Activated CD4-positive, alpha-beta memory T cell treated with anti-CD3 and anti-CD28 coated beads for 36 hours (primary cell): ENCODE measurements around the gene SLC16A12. TPM values are rescaled to one million over a fixed set of nuclear protein-coding genes. Genes with fewer than 3 reads are reported as not detected.

ENCODE experiments used
- CTCF ChIA-PET: fragments of 350-600 bp; sonication (Branson Sonifier 250); formaldehyde crosslinking; loops from one replicate; lab custom pipeline; 2021; ENCODE audit warnings: antibody characterized with exemption, inconsistent platforms; lab: Charles Lee
- POLR2A ChIA-PET: fragments of 350-600 bp; sonication (Branson Sonifier 250); formaldehyde crosslinking; loops from one replicate; lab custom pipeline; 2021; ENCODE audit warnings: antibody characterized with exemption; lab: Charles Lee
- DNase-seq: peaks from one replicate; pipeline ENCODE4 v3.0.0-alpha.2; 2020
- H3K27ac Mint-ChIP-seq: one replicate; pipeline ENCODE4 v1.8.0; 2021; ENCODE audit warnings: mixed read lengths
- H3K27me3 Mint-ChIP-seq: one replicate; pipeline ENCODE4 v1.8.0; 2021; ENCODE audit warnings: mixed read lengths
- H3K36me3 Mint-ChIP-seq: one replicate; pipeline ENCODE4 v1.8.0; 2021; ENCODE audit warnings: mixed read lengths
- H3K4me1 Mint-ChIP-seq: one replicate; pipeline ENCODE4 v1.8.0; 2021; ENCODE audit warnings: low read depth, mixed read lengths
- H3K4me3 Mint-ChIP-seq: one replicate; pipeline ENCODE4 v1.8.0; 2021; ENCODE audit warnings: mild to moderate bottlenecking, mixed read lengths
- H3K9me3 Mint-ChIP-seq: one replicate; pipeline ENCODE4 v1.8.0; 2021; ENCODE audit warnings: mixed read lengths
- intact Hi-C: fragments of 100-400 bp; cut with micrococcal nuclease; formaldehyde crosslinking; loops from one replicate; pipeline ENCODE4 v1.15.1; 2023
- total RNA-seq, 2 experiments: library from RNA; stranded (reverse); gene quantifications; one replicate each; pipeline ENCODE4 v1.2.3, GENCODE V29; 2021

The SLC16A12 gene, protein sequence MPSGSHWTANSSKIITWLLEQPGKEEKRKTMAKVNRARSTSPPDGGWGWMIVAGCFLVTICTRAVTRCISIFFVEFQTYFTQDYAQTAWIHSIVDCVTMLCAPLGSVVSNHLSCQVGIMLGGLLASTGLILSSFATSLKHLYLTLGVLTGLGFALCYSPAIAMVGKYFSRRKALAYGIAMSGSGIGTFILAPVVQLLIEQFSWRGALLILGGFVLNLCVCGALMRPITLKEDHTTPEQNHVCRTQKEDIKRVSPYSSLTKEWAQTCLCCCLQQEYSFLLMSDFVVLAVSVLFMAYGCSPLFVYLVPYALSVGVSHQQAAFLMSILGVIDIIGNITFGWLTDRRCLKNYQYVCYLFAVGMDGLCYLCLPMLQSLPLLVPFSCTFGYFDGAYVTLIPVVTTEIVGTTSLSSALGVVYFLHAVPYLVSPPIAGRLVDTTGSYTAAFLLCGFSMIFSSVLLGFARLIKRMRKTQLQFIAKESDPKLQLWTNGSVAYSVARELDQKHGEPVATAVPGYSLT
- not detected for total RNA-seq

DNA sequence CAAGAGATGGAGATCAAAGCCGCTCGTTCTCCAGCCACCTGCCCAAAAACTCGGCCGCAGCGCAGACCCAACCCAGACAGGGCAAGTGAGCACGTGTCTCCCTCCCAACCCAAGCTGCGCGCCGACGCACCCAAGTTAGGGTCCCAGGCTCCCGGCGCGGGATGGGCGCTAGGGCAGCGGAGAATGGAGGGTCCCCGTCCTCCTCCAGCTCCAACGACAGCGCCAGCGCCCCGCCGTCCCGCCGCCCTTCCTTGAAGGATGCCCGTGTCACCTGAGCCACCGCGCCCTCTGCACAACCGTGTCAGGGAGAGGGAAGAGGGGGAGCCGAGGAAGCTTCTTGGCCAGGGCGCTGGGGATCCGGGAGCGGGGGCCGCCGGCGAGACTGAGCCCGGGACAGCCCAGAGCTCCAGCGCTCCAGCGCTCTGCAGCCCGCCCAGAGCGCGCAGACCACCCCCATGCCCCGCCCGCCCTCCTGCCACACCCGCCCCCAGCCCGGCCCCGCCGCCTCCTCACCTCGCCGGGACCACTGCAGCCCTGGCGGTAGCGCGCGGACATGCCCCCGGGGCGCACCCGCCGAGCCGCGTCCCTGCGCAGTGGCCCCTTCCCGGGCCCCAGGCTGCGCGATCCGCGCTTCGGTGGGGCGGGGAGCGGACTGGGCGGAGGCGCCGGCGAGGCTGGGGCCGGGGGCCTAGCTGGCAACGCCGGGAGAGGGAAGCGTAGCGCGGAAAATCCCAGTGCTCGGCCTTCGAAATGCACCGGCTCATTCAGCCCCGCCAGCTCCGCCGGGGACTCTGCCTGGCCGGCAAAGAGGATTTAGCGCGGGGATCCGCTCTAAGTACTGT is at the start of gene SLC16A12:
SLC16A12 (minus strand) TSS at position 424 of the 842 bp plus-strand sequence. CDS start 73,016 bp downstream, outside the sequence.
- ChIA-PET CTCF (interaction anchor here (0.9 kb wide), 1 partner anchor 30 kb away, joined by 3 read pairs; no protein-coding TSS in a partner anchor), POLR2A (no interaction called here)
- intact Hi-C loops = no loop called here

DNA sequence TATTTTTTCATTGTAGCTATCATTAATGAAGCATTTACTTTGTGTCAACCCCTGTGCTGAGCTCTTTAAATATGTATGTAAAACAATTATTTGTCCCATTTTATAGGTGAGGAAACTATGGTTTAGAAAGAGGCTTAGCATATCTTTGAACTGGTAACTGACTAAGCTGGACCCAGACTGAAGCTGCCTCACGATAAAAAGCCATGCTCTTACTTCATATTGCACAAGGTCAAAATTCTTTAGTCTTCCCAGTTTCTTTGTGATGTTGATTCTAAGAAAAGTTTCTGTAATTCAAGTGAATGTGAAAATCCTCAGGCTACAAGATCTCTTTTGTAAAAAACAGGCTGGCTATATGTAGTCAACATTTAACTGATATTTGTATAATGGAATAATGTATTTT is 46.6 kb upstream of the SLC16A12 start:
- H3K36me3 Mint-ChIP-seq = no peaks in the 10 kb centered on the region
- no peaks in the 10 kb centered on the region for H3K27me3 Mint-ChIP-seq
- no peaks in the 10 kb centered on the region for H3K9me3 Mint-ChIP-seq
- DNase-seq = no peak
- ChIA-PET POLR2A (no interaction called here), CTCF (no interaction called here)
- H3K27ac Mint-ChIP-seq = no peak overlapping the region
- H3K4me3 Mint-ChIP-seq = no peak overlapping the region
- intact Hi-C loops = no loop called here
- H3K4me1 Mint-ChIP-seq = no peaks in the 10 kb centered on the region

More for the DNA sequence above, at the start of gene SLC16A12:
- no peaks in the 10 kb centered on the region for H3K9me3 Mint-ChIP-seq
- H3K27ac Mint-ChIP-seq = no peak within 1 kb of the TSS
- H3K36me3 Mint-ChIP-seq = no peaks in the 10 kb centered on the region
- peaks cover 52% of the 10 kb centered on the region for H3K27me3 Mint-ChIP-seq
- peaks cover 10% of the 10 kb centered on the region for H3K4me1 Mint-ChIP-seq
- DNase-seq = no peak
- peak within 1 kb of the TSS; percentile 11 for H3K4me3 Mint-ChIP-seq

DNA sequence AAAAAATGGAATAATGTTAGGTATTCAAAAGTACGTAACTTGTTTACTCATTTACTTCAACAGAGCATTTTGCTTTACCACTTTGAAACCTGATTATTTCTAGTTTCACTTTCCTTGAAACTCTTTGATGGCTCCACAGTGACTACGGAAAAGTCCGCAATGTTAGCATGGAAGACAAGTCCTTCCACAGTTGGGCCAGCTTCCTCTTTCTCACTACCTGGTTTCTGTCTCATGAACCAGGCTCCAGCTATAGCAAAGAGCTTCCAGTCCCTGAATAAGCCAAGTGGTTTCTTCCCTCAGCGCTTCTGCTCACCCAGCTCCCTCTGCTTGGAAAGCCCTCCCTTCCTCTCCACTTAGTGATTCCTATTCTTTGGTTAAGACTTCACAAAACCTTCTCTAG is 44.8 kb upstream of the SLC16A12 start:
- Mint-ChIP-seq H3K4me3 (no peak overlapping the region), H3K36me3 (no peaks in the 10 kb centered on the region), H3K27me3 (no peaks in the 10 kb centered on the region), H3K4me1 (no peaks in the 10 kb centered on the region), H3K27ac (no peak overlapping the region), H3K9me3 (no peaks in the 10 kb centered on the region)
- ChIA-PET POLR2A (interaction anchor here (1.1 kb wide), 1 partner anchor 121 kb away, joined by 3 read pairs; the partner anchor contains the start of gene KIF20B), CTCF (no interaction called here)
- intact Hi-C loops = no loop called here
- DNase-seq = no peak

GRCh38 chr10:89576696-89577095 is 41.3 kb upstream of the SLC16A12 start:
- CTCF ChIA-PET = no interaction called here
- H3K4me1 Mint-ChIP-seq = no peaks in the 10 kb centered on the region
- no peaks in the 10 kb centered on the region for H3K27me3 Mint-ChIP-seq
- no peak overlapping the region for H3K4me3 Mint-ChIP-seq
- intact Hi-C loops = no loop called here
- H3K36me3 Mint-ChIP-seq = no peaks in the 10 kb centered on the region
- POLR2A ChIA-PET = no interaction called here
- no peaks in the 10 kb centered on the region for H3K9me3 Mint-ChIP-seq
- no peak for DNase-seq
- H3K27ac Mint-ChIP-seq = no peak overlapping the region

DNA sequence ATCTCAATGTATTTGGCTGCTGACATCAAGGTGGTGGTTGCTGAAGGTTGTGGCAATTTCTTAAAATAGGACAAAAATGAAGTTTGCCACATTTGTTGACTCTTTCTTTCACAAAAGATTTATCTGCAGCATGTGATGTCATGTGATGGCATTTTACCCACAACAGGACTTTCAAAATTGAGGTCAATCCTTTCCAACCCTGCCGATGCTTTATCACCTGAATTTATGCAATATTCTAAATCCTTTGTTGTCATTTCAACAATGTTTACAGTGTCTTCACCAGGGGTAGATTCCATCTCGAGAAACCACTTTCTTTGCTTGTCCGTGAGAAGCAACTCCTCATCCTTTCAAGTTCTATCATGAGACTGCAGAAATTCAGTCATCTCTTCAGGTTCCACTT is 40.6 kb upstream of the SLC16A12 start:
- POLR2A ChIA-PET = no interaction called here
- no peak overlapping the region for H3K4me3 Mint-ChIP-seq
- intact Hi-C loops = no loop called here
- DNase-seq = no peak
- H3K27me3 Mint-ChIP-seq = no peaks in the 10 kb centered on the region
- H3K9me3 Mint-ChIP-seq = no peaks in the 10 kb centered on the region
- no peaks in the 10 kb centered on the region for H3K4me1 Mint-ChIP-seq
- CTCF ChIA-PET = no interaction called here
- no peaks in the 10 kb centered on the region for H3K36me3 Mint-ChIP-seq
- no peak overlapping the region for H3K27ac Mint-ChIP-seq

DNA sequence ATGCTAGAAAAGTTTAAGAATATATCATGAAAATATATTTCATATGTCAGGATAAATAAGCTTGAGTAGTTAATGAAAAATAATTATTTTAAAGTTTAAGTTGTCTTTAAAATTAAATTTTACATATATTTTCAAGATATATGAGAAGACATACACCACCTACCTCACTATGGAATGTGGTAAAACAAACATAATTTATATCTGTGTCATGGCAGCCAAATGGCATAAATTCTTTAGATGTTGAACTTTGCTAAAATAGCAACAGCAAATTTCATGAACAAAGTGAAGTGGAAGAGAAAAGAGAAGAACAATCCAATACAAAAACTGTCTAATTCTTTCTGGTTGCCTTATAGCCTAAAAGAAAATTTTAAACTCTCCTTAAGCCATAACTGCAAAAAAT is 39.6 kb upstream of the SLC16A12 start:
- no peaks in the 10 kb centered on the region for H3K4me1 Mint-ChIP-seq
- DNase-seq = no peak
- H3K27ac Mint-ChIP-seq = no peak overlapping the region
- no peak overlapping the region for H3K4me3 Mint-ChIP-seq
- H3K36me3 Mint-ChIP-seq = no peaks in the 10 kb centered on the region
- intact Hi-C loops = no loop called here
- ChIA-PET POLR2A (no interaction called here), CTCF (no interaction called here)
- no peaks in the 10 kb centered on the region for H3K27me3 Mint-ChIP-seq
- no peaks in the 10 kb centered on the region for H3K9me3 Mint-ChIP-seq

- intact Hi-C loops = no loop called here
- Mint-ChIP-seq H3K36me3 (no peaks in the 10 kb centered on the region), H3K4me3 (no peak overlapping the region), H3K27ac (no peak overlapping the region), H3K27me3 (no peaks in the 10 kb centered on the region), H3K4me1 (no peaks in the 10 kb centered on the region), H3K9me3 (no peaks in the 10 kb centered on the region)
- POLR2A ChIA-PET = no interaction called here
- no peak for DNase-seq
- CTCF ChIA-PET = no interaction called here
These were observed 39.0 kb upstream of the SLC16A12 start for GRCh38 chr10:89574368-89574767.

GRCh38 chr10:89567576-89568245 is 32.3 kb upstream of the SLC16A12 start:
- ChIA-PET POLR2A (no interaction called here), CTCF (interaction anchor here (0.5 to 1.5 kb wide), 3 partner anchors 150 to 319 kb away, joined by 3 read pairs; no protein-coding TSS in a partner anchor)
- H3K27me3 Mint-ChIP-seq = peaks cover 6% of the 10 kb centered on the region
- DNase-seq = no peak
- H3K36me3 Mint-ChIP-seq = no peaks in the 10 kb centered on the region
- no peaks in the 10 kb centered on the region for H3K9me3 Mint-ChIP-seq
- intact Hi-C loops = no loop called here
- H3K27ac Mint-ChIP-seq = no peak overlapping the region
- no peaks in the 10 kb centered on the region for H3K4me1 Mint-ChIP-seq
- no peak overlapping the region for H3K4me3 Mint-ChIP-seq

DNA sequence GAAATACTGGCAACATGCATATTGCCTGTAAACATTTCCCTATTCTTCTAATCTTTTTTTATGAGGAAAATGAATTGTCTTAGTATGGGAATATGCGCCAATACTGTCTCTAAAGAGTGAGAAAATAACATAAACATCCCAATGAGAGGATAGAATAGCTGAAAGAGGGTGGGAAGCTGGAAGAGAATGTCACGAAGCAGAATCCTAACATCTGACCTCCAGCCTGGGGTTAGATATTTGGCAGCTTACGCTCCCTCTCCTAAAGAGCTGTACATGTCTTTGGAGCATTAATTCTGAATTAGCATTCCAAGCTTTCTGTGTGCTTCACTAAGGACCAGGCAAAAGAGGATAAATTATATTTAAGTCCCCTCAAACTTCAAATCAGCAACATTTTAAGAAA is 31.6 kb upstream of the SLC16A12 start:
- Mint-ChIP-seq H3K4me1 (no peaks in the 10 kb centered on the region), H3K36me3 (no peaks in the 10 kb centered on the region), H3K4me3 (no peak overlapping the region), H3K27ac (no peak overlapping the region), H3K27me3 (peaks cover 6% of the 10 kb centered on the region), H3K9me3 (no peaks in the 10 kb centered on the region)
- DNase-seq = no peak
- POLR2A ChIA-PET = no interaction called here
- CTCF ChIA-PET = interaction anchor here (1.5 kb wide), 1 partner anchor 272 kb away, joined by 3 read pairs; no protein-coding TSS in a partner anchor
- intact Hi-C loops = no loop called here

DNA sequence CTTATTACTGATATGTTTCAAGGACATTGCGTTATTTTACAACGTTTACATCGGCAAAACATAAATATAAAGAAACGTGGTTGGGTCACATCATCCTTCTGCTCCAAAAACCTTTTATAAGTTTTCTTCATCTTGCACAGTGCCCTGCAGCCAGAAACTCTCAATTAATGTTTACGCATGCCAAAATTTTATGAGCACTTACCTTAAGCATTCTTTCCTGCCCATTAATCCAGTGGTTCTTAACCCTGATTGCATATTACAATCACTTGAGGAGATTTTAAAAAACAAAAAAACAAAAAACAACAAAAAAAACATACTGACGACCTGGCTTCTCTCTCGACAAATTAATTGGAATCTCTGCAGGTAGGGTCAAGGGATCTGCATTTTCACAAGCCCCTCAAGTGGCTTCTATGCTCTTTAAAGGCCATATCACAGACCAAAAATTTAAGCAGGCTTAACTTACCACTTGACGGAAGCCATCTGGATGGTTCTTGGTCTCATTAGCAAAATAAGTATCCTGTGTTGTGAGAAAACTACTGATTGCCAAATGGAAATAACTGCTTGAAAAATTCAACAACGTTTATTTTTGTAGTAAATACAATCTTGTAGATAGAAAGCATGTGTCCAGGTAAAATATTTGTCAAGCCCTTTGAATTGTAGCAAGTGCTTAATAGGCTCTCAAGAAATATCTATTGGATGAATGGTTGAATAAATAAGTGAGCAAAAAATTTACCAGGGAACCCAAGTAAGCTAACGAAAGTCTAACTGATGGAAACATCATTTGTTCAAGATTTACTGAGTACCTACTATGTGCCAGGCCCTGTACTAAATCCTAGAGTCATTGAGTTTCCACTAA is 30.9 kb upstream of the SLC16A12 start:
- no peak for DNase-seq
- POLR2A ChIA-PET = no interaction called here
- intact Hi-C loops = no loop called here
- no peaks in the 10 kb centered on the region for H3K36me3 Mint-ChIP-seq
- H3K27ac Mint-ChIP-seq = no peak overlapping the region
- peaks cover 6% of the 10 kb centered on the region for H3K27me3 Mint-ChIP-seq
- H3K4me3 Mint-ChIP-seq = no peak overlapping the region
- H3K4me1 Mint-ChIP-seq = no peaks in the 10 kb centered on the region
- no peaks in the 10 kb centered on the region for H3K9me3 Mint-ChIP-seq
- CTCF ChIA-PET = interaction anchor here (1.5 kb wide), 1 partner anchor 271 kb away, joined by 3 read pairs; no protein-coding TSS in a partner anchor

DNA sequence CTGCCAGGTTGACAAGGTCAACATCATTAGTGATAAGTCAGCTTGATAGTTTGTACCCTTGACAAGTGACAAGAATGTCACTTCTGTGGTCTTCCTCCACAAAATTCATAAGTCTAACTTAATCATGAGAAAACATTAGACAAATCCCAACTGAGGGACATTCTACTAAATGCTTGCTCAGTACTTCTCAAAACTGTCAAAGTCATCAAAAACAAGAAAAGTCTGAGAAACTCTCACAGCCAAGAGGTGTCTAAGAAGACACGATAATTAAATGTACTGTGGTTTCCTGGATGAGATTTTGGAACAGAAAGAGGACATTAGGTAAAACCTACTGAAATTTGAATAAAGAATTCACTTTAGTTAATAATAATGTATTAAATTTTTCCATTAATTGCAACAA is 29.8 kb upstream of the SLC16A12 start:
- Mint-ChIP-seq H3K36me3 (no peaks in the 10 kb centered on the region), H3K4me3 (no peak overlapping the region), H3K27me3 (peaks cover 6% of the 10 kb centered on the region), H3K4me1 (no peaks in the 10 kb centered on the region), H3K9me3 (no peaks in the 10 kb centered on the region), H3K27ac (no peak overlapping the region)
- POLR2A ChIA-PET = no interaction called here
- CTCF ChIA-PET = interaction anchor here (1.0 to 1.4 kb wide), 6 partner anchors 29 to 347 kb away, joined by 3 to 9 read pairs (median 4); partner anchors contain the start of gene IFIT2
- intact Hi-C loops = no loop called here
- DNase-seq = no peak
